Bronchial epithelial cell (primary cell): Measurements from ENCODE around the gene TBCD. TPM values are rescaled to one million over a fixed set of nuclear protein-coding genes. Genes with fewer than 3 reads are reported as not detected.
"Not testable (repeated sequence)": the region's sequence is repeated elsewhere in the genome, so short reads cannot be mapped to it uniquely, and the experiment has no call there.

Experiments
- DNase-seq: peaks from one replicate; pipeline ENCODE4 v3.0.0-alpha.2; 2010; ENCODE audit warnings: low read depth
- FAIRE-seq: peaks from 2 replicates; lab custom pipeline; 2011; peaks lifted over from hg19 to GRCh38; lab: Jason Lieb, UNC
- H3K27me3 ChIP-seq: 2 replicates; pipeline ENCODE4 v1.5.1; 2011; ENCODE audit warnings: low read length; ENCODE audit not compliant: control insufficient read depth, insufficient read depth
- H3K36me3 ChIP-seq: 2 replicates; pipeline ENCODE4 v1.5.1; 2011; ENCODE audit warnings: low read length; ENCODE audit not compliant: control insufficient read depth, insufficient read depth
- H3K4me3 ChIP-seq: 2 replicates; pipeline ENCODE4 v1.5.1; 2011; ENCODE audit warnings: mild to moderate bottlenecking, low read depth, low read length, control low read depth
- total RNA-seq: library from RNA; depleted of rRNA; stranded (reverse); fragments of >200 nt; gene quantifications from 2 replicates; pipeline ENCODE4 v1.2.1, GENCODE V29; 2014
- TF ChIP-seq, protein P1 (sequence below): IDR thresholded peaks from 2 replicates; pipeline ENCODE4 v1.5.1; 2011; ENCODE audit warnings: mild to moderate bottlenecking, moderate library complexity, low read length, control low read depth, inconsistent platforms; ENCODE audit not compliant: insufficient read depth, severe bottlenecking

TBCD gene
- total RNA-seq, 1 donor from 2014 or later: 22.6 TPM

- H3K36me3 ChIP-seq: no peaks in the 10 kb centered on the region
- TF ChIP-seq, protein P1, sequence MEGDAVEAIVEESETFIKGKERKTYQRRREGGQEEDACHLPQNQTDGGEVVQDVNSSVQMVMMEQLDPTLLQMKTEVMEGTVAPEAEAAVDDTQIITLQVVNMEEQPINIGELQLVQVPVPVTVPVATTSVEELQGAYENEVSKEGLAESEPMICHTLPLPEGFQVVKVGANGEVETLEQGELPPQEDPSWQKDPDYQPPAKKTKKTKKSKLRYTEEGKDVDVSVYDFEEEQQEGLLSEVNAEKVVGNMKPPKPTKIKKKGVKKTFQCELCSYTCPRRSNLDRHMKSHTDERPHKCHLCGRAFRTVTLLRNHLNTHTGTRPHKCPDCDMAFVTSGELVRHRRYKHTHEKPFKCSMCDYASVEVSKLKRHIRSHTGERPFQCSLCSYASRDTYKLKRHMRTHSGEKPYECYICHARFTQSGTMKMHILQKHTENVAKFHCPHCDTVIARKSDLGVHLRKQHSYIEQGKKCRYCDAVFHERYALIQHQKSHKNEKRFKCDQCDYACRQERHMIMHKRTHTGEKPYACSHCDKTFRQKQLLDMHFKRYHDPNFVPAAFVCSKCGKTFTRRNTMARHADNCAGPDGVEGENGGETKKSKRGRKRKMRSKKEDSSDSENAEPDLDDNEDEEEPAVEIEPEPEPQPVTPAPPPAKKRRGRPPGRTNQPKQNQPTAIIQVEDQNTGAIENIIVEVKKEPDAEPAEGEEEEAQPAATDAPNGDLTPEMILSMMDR: no peak
- no peak for DNase-seq
- no peak for FAIRE-seq
- no peak overlapping the region for H3K4me3 ChIP-seq
- H3K27me3 ChIP-seq: no peaks in the 10 kb centered on the region
These were observed 233.6 kb downstream of the TBCD start for GRCh38 chr17:82985428-82985805.

DNA sequence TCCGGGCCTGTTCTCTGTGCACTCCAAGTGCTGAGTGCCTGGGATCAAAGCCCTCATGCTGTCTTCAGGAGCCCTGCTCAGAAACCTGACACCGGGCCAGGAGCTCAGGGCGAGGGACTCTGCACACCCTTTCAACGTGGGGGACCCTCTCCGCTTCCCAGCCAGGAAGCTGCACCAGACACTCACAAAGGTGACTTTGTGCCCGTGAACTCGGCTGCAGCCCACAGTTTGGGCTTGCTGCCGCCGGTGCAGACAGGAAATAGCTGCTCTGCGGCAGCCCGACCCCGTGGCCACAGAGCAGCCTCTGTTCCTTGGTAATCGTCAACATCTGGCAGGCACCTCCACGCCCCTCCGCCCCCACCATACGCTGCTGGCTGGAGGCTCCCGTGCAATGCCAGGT is 234.1 kb downstream of the TBCD start:
- no peak for DNase-seq
- Histone ChIP-seq H3K4me3 (no peak overlapping the region), H3K36me3 (no peaks in the 10 kb centered on the region), H3K27me3 (no peaks in the 10 kb centered on the region)
- no peak for FAIRE-seq
- TF ChIP-seq, protein P1: no peak

- DNase-seq, H3K4me3 ChIP-seq, H3K36me3 ChIP-seq, FAIRE-seq, H3K27me3 ChIP-seq: not testable (repeated sequence)
These were observed 237.2 kb downstream of the TBCD start for GRCh38 chr17:82989051-82989450.

DNA sequence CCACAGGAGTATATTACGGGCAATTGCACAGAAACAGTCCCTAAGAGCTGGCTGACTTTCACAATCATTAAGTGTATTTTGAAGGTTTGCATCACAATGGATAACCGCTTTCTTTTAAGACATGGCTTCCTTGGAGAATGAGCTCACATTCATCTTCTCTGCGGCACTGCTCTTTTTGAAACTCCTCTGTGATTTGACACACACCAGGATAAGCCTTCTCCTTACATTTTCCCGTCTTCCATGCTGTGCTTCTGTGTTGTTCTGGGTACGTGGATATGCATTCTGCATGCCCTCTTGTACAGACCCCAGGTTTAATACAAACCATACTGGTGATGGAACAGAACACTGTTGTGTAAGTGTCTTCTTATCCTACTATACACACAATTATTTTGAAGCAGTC is 238.0 kb downstream of the TBCD start:
- DNase-seq: no peak
- TF ChIP-seq, protein P1: no peak
- no peak for FAIRE-seq
- no peaks in the 10 kb centered on the region for H3K36me3 ChIP-seq
- no peaks in the 10 kb centered on the region for H3K27me3 ChIP-seq
- no peak overlapping the region for H3K4me3 ChIP-seq

- FAIRE-seq (no peak), DNase-seq (no peak)
- TF ChIP-seq, protein P1: no peak
- H3K27me3 ChIP-seq: no peaks in the 10 kb centered on the region
- H3K36me3 ChIP-seq: no peaks in the 10 kb centered on the region
- no peak overlapping the region for H3K4me3 ChIP-seq
These were observed 241.1 kb downstream of the TBCD start for GRCh38 chr17:82993005-82993404.

Other genes starting within 250 kb of the TBCD start
- gene FOXK2, start 232.3 kb upstream of the TBCD start, total RNA-seq: 38.8 and 44.0 TPM in 2 replicates
- 90.8 and 94.7 TPM in 2 replicates for gene WDR45B, start 103.6 kb upstream of the TBCD start, total RNA-seq
- gene RAB40B, start 53.4 kb upstream of the TBCD start, total RNA-seq: 3.4 and 4.9 TPM in 2 replicates
- gene FN3KRP, start 35.4 kb upstream of the TBCD start, total RNA-seq: 21.3 and 23.9 TPM in 2 replicates
- gene FN3K, start 16.4 kb upstream of the TBCD start, total RNA-seq: 3.7 and 4.5 TPM in 2 replicates
- 3.2 and 13.8 TPM in 2 replicates for gene ZNF750, start 88.0 kb downstream of the TBCD start, total RNA-seq